ENCODE data around the gene MCRIP2.

MCRIP2 gene, protein sequence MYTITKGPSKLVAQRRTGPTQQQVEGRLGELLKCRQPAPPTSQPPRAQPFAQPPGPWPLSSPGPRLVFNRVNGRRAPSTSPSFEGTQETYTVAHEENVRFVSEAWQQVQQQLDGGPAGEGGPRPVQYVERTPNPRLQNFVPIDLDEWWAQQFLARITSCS

DNA sequence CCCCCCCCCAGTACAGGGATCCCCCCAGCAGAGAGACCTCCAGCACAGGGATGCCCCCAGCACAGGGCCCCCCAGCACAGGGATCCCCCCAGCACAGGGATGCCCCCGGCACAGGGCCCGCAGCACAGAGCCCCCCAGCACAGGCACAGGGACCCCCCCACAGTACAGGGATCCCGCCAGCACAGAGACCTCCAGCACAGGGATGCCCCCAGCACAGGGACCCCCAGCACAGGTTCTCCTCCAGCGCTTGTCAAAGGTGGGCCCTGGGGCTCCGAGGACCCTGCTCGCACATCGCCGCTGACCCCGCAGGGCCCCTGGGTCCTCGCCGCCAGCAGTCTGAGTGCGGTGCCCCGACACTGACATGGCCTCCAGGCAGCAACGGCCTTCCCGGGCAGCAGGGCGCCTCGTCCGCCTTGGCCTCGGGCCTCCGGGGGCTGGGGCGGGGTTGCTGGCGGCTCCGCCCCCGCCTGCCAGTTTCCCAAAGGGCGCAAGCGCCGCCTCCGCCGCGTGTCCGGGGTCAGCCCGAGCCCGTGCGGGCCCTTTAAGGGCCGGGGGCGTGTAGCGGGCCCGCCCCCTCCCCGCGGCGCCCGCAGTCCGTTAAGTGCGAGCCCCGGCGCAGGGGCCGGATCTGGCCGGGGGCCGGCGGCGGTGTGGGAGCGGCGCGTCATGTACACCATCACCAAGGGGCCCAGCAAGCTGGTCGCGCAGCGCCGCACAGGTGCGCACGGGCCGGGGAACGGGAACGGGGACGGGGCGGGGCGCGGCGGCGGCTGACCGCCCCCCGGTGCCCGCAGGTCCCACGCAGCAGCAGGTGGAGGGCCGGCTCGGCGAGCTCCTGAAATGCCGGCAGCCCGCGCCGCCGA is at the start of gene MCRIP2:
Gene MCRIP2 (plus strand): TSS at position 503 of the 863 bp plus-strand sequence. CDS start 164 bp downstream, at position 667.
- DNase-seq (ENCODE audit: low read depth) = peak; percentile 39
- TF ChIP-seq, protein P1, sequence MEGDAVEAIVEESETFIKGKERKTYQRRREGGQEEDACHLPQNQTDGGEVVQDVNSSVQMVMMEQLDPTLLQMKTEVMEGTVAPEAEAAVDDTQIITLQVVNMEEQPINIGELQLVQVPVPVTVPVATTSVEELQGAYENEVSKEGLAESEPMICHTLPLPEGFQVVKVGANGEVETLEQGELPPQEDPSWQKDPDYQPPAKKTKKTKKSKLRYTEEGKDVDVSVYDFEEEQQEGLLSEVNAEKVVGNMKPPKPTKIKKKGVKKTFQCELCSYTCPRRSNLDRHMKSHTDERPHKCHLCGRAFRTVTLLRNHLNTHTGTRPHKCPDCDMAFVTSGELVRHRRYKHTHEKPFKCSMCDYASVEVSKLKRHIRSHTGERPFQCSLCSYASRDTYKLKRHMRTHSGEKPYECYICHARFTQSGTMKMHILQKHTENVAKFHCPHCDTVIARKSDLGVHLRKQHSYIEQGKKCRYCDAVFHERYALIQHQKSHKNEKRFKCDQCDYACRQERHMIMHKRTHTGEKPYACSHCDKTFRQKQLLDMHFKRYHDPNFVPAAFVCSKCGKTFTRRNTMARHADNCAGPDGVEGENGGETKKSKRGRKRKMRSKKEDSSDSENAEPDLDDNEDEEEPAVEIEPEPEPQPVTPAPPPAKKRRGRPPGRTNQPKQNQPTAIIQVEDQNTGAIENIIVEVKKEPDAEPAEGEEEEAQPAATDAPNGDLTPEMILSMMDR (IDR thresholded peaks at IDR 0.05; ENCODE audit: low read depth, low read length, missing control alignments) = no peak

DNA sequence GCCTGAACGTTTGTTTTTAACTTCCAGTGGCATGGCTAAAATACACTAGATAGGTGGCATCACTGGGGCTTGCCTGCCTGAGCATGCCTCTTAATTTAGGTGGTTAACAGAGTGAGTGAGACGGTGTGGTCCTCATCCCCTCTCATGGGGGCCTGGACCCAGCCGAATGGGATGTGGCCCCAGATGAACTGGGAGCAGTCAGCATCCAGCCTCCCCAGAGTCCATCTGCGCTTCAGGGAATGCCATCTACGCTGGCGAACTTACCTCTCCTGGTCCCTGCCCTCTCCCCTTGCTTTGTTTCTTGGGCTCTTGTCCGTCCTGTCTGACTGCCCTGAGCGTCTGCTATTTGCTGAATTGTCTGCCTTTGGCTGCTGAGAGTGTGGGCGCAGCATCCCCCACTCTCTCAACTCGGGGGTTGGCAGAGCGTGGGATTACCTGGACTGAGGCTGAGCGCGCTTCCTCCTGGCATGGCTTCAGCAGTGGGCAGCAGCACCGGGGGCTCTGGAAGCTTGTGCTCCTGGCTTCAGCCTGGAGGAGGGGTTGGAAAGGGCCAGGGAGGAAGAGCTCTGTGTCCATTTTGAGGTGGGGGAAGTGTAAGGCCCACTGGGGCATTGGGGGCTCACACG is 49.6 kb upstream of the MCRIP2 start:
- TF ChIP-seq, protein P1 (IDR thresholded peaks at IDR 0.05; ENCODE audit: low read depth, low read length, missing control alignments) = no peak
- no peak for DNase-seq (ENCODE audit: low read depth)
- H3K4me3 ChIP-seq (ENCODE audit: low read depth, low read length) = no peak overlapping the region

More for the DNA sequence above, at the start of gene MCRIP2:
- H3K4me3 ChIP-seq (ENCODE audit: low read depth, low read length) = peak within 1 kb of the TSS; percentile 79

DNA sequence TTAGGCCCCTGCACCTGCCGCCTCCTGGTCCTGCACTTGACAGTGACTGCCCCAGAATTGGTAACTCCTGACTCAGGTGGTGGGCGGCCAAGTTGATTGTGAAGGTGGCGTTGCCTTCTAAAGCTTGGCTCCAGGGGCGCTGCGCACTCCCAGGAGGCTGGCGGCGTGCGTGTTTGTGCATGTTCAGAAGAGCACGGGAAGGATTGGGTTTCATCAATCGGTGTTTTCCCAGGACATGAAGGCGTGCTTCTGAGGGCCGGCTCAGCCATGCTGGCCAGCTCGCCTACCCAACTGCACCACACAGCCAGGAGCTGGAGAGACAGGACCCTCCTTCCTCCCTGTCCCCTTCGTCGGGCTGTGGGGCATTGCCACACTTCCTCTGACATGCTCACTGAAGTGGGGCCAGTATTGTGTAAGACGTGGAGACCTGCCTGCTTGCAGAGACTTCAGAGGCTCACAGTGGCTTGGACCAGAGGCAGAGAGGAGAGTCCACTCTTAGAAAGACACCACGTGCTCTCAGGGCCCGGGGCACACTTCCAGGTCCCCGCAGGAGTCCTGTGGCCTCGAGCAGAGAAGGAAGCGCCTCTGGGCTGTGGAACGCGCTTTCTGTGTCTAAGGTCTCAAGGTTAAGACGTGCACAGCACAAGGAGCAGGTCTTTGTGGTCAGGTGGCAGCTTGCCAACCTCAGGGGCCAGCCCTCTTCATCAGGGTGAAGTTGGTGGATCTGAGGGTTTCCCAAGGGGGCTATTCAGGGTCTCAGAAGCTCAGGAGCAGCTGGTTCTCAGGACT is 48.9 kb upstream of the MCRIP2 start:
- TF ChIP-seq, protein P1 (IDR thresholded peaks at IDR 0.05; ENCODE audit: low read depth, low read length, missing control alignments) = peak; percentile 58
- no peak overlapping the region for H3K4me3 ChIP-seq (ENCODE audit: low read depth, low read length)
- no peak for DNase-seq (ENCODE audit: low read depth)

DNA sequence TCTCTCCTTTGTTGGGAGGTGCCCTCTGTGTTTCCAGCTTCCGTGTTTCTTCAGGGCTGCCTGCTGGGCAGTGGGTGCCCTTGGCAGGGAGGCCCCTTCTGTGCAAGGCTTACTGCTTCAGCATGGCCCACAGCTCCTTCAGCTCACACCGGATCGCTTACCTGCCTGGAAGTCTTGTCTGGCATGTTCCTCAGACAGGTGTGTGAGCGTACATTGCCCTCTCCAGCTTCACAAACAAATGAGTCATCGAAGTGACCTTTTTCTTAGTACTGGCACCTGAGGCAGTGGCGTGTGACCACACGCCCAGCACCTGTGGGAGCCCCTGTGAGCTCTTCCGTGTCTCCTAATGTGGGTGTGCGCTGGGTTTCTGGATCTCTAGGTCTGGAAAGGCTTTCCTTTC is 48.2 kb upstream of the MCRIP2 start:
- no peak overlapping the region for H3K4me3 ChIP-seq (ENCODE audit: low read depth, low read length)
- DNase-seq (ENCODE audit: low read depth) = no peak
- TF ChIP-seq, protein P1 (IDR thresholded peaks at IDR 0.05; ENCODE audit: low read depth, low read length, missing control alignments) = no peak

DNA sequence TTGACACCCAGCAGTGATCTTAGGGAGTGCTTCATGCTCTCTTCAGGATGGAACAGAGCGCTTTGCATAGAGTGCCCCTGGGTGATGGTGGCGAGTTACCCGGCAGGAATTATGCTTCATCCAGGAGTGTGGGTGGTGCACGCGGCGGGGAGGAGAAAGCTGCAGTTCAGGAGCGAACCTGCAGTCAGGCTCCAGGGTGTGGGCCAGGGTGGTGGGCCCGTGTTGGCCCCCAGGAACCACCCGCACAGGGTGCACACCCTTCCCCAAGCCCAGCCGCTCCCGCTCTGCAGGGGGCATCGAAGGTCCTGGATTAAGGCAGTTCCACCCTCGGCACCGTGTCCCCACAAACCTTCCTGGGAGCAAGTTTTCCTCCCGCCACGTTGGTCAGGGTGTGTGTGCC is 47.8 kb upstream of the MCRIP2 start:
- TF ChIP-seq, protein P1 (IDR thresholded peaks at IDR 0.05; ENCODE audit: low read depth, low read length, missing control alignments) = no peak
- no peak overlapping the region for H3K4me3 ChIP-seq (ENCODE audit: low read depth, low read length)
- DNase-seq (ENCODE audit: low read depth) = no peak

DNA sequence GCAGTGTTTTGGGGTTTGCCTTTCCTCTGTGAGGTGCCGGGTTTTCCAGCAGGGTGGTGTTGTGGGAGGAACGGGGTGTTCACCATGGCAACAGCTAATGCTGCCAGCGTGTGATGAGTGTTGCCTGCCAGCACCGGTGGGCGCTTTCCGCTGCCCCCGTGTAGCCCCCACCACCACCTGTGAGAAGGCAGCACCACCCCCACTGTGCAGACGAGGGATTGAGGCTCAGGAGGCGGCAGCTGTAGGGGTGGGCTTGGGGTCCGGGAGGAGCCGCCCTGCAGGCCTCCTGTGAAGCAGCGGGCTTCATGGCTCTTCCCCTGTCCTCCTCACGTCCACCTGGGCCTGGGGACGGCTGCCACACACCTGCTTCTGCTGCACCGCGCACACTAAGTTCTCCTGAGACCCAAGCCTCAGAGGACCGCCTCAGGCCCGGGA is 46.5 kb upstream of the MCRIP2 start:
- no peak for DNase-seq (ENCODE audit: low read depth)
- H3K4me3 ChIP-seq (ENCODE audit: low read depth, low read length) = no peak overlapping the region
- TF ChIP-seq, protein P1 (IDR thresholded peaks at IDR 0.05; ENCODE audit: low read depth, low read length, missing control alignments) = no peak

Data from GM12864 (cell line).